Measurements from ENCODE around the gene RPRD1A.

DNA sequence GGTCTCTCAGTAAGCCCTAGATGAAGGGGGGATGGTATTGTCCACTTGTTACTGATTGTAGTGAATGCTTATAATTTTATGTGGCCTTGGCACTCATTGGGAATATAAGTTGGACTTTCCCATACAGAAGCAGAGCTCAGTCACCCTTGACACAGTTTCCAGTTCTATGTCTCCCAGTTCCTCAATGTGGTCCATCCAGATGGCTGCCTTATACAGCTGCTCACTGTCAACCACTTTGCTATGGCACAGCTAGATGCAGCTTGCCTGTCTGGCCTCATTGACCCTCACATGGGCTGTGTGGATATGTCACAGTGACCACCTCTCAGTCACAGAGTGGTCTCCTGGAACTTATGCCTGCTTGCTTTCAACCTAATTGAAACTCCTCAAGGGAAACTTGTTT is 40.1 kb upstream of the RPRD1A start:
- TF ChIP-seq EZH2 (IDR thresholded peaks at IDR 0.05; ENCODE audit: insufficient read depth, poor library complexity, severe bottlenecking) (no peak), EZH2phosphoT487 (IDR thresholded peaks at IDR 0.05; ENCODE audit: insufficient read depth, low read depth) (no peak)
